ENCODE results near the gene TPCN1. TPM values are rescaled to one million over a fixed set of nuclear protein-coding genes. Genes with fewer than 3 reads are reported as not detected.

The TPCN1 gene
- total and polyA plus RNA-seq, 9 donors, result 28.0 to 65.6 (median 47.6) TPM

DNA sequence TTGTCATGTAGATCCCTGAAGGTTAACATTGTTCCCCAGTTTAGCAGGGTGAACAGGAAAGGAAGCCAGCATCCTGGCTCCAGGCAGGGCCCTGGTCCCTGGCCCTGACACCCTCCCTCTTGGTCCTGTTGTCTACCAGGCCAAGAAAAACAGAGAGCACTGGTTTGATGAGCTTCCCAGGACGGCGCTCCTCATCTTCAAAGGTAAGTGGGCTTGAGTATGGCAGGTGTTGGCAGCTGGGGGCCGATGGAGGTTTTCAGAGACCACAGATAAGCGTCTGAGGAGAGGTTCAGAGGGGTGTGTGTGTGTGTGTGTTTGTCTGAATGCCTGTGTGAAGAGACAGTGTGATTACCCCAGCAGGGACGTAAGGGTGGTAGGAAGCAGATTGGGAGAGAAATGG, 57.4 kb downstream of the TPCN1 start:
- no peaks in the 10 kb centered on the region for H3K27me3 ChIP-seq
- H3K36me3 ChIP-seq, result no peaks in the 10 kb centered on the region
- intact Hi-C loops (cut with DNase I), result no loop called here
- no peak overlapping the region for H3K27ac ChIP-seq
- peak in 2 of 5 donors; percentile 3 to 18 for DNase-seq
- no peaks in the 10 kb centered on the region for H3K9me3 ChIP-seq
- no peak overlapping the region for H3K4me3 ChIP-seq
- H3K4me1 ChIP-seq (ENCODE audit: insufficient read depth), result peaks cover under 1% of the 10 kb centered on the region
- 72 to 88% (median 76%) methylated on average over 5 of the region's 5 CpGs for WGBS, 3 donors
- TF ChIP-seq EP300 (IDR thresholded peaks at IDR 0.05), result no peak
- no peak for TF ChIP-seq POLR2A (IDR thresholded peaks at IDR 0.05)
- no peak for TF ChIP-seq CTCF (IDR thresholded peaks at IDR 0.05)

DNA sequence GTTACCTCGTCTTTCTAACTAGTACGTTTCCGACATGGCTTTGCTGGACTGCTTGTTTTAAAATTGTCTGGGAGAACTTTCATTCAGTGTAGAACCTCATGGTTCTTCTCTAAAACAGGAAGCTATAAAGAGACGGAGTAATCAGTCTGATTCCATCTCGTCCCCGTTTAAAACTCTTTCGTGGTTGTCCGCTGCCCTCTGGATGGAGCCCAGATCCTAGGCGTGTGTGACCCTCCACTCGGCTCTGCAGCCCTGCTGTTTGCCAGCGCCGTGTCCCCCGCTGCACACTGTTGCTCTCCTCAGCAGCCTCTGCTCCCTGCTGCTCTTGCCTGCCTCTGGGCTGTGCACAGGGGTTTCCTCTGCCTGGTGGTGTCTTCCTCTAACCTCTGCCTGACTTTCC, 63.5 kb downstream of the TPCN1 start:
- Histone ChIP-seq H3K9me3 (no peaks in the 10 kb centered on the region), H3K36me3 (no peaks in the 10 kb centered on the region)

DNA sequence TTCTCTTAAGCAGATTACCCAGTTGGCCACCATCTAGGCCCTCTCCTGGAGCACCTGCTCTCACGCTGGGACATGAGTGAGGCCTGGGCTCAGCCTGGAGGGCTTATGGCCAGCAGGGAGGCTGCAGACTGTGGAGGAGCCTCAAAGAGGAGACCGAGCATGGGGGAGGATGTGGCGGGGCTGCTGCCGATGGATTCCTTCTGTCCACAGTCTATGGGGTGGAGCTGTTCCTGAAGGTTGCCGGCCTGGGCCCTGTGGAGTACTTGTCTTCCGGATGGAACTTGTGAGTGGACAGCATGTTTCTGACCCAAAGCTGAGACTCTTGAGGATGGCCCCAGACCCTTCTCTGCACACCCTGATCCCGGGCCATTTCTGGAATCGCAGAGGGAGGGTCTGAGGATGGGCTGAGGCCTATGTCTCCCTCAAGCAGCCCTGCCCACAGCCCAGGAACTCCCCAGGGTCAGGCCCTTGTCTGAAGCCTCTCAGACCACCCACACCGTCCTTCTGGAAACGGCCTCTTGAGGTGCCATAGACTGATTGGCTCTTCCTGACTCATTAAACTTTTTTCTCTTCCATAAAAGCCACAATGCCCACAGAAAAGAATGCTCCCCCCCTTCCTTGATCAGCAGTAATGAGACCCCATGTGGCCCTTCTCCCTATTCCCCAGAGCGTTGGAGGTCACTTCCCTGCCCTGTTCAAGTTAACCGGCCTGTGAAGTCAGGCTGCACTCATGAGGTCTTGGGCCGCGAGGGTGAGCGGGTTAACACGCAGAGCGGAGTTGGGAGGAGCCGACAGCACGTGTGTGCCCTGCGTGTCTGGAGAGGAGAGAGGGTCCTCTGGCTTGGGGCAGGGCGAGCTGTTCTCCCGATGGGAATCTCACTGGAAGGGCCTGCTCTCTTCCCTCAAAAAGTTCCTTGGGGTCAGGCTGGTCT, 64.7 kb downstream of the TPCN1 start:
- H3K27me3 ChIP-seq, result no peaks in the 10 kb centered on the region
- H3K4me1 ChIP-seq (ENCODE audit: insufficient read depth), result no peaks in the 10 kb centered on the region
- WGBS, 3 donors, result 69 to 77% (median 72%) methylated on average over 21 to 22 of the region's 22 CpGs
- no peak for DNase-seq
- intact Hi-C loops (cut with DNase I), result no loop called here
- no peak overlapping the region for H3K27ac ChIP-seq
- no peaks in the 10 kb centered on the region for H3K9me3 ChIP-seq
- no peak overlapping the region for H3K4me3 ChIP-seq
- H3K36me3 ChIP-seq, result no peaks in the 10 kb centered on the region
- no peak for TF ChIP-seq POLR2A (IDR thresholded peaks at IDR 0.05)
- no peak for TF ChIP-seq EP300 (IDR thresholded peaks at IDR 0.05)
- no peak for TF ChIP-seq CTCF (IDR thresholded peaks at IDR 0.05)

More for the DNA sequence above, 63.5 kb downstream of the TPCN1 start:
- DNase-seq, result no peak
- WGBS, 3 donors, result 83 to 89% (median 85%) methylated on average over 13 of the region's 13 CpGs
- no peaks in the 10 kb centered on the region for H3K27me3 ChIP-seq
- no peaks in the 10 kb centered on the region for H3K4me1 ChIP-seq (ENCODE audit: insufficient read depth)
- H3K4me3 ChIP-seq, result no peak overlapping the region
- intact Hi-C loops (cut with DNase I), result no loop called here
- no peak overlapping the region for H3K27ac ChIP-seq
- TF ChIP-seq CTCF (IDR thresholded peaks at IDR 0.05), result no peak
- TF ChIP-seq EP300 (IDR thresholded peaks at IDR 0.05), result no peak
- TF ChIP-seq POLR2A (IDR thresholded peaks at IDR 0.05), result no peak

- DNase-seq, result no peak
- Histone ChIP-seq H3K4me1 (ENCODE audit: insufficient read depth) (no peaks in the 10 kb centered on the region), H3K27me3 (no peaks in the 10 kb centered on the region), H3K4me3 (no peak overlapping the region), H3K9me3 (no peaks in the 10 kb centered on the region), H3K27ac (no peak overlapping the region), H3K36me3 (no peaks in the 10 kb centered on the region)
- intact Hi-C loops (cut with DNase I), result no loop called here
- no peak for TF ChIP-seq EP300 (IDR thresholded peaks at IDR 0.05)
- TF ChIP-seq CTCF (IDR thresholded peaks at IDR 0.05), result no peak
- TF ChIP-seq POLR2A (IDR thresholded peaks at IDR 0.05), result no peak
- WGBS, 3 donors, result 82 to 93% (median 85%) methylated on average over 11 of the region's 11 CpGs
Measured at GRCh38 chr12:113286712-113287111, 65.4 kb downstream of the TPCN1 start.

Data from ovary (tissue), 9 donors.